H9 (cell line): ENCODE data around the gene KLK1. TPM values are rescaled to one million over a fixed set of nuclear protein-coding genes. Genes with fewer than 3 reads are reported as not detected.

Experiments
- DNase-seq: peaks from one replicate; pipeline ENCODE4 v3.0.0-alpha.2; 2017
- H2AFZ ChIP-seq: one replicate; pipeline ENCODE4 v1.6.1; 2013; ENCODE audit warnings: mild to moderate bottlenecking, low read length, control low read depth, moderate library complexity
- H2AK5ac ChIP-seq: 2 replicates; pipeline ENCODE4 v1.6.1; 2013; ENCODE audit warnings: low read length, control low read depth, mixed read lengths; ENCODE audit not compliant: insufficient read length
- H2BK120ac ChIP-seq: one replicate; pipeline ENCODE4 v1.6.1; 2013; ENCODE audit warnings: low read depth, mild to moderate bottlenecking, low read length, control low read depth, inconsistent platforms; ENCODE audit not compliant: poor library complexity, severe bottlenecking
- H2BK12ac ChIP-seq: 2 replicates; pipeline ENCODE4 v1.6.1; 2013; ENCODE audit warnings: low read length, control low read depth, mixed read lengths, low read depth; ENCODE audit not compliant: insufficient read length
- H2BK15ac ChIP-seq: 2 replicates; pipeline ENCODE4 v1.6.1; 2013; ENCODE audit warnings: low read depth, low read length, control low read depth
- H2BK20ac ChIP-seq: one replicate; pipeline ENCODE4 v1.6.1; 2013; ENCODE audit warnings: low read depth, mild to moderate bottlenecking, low read length, control low read depth, inconsistent platforms; ENCODE audit not compliant: poor library complexity, severe bottlenecking
- H2BK5ac ChIP-seq: 2 replicates; pipeline ENCODE4 v1.6.1; 2013; ENCODE audit warnings: low read length, control low read depth, mixed read lengths; ENCODE audit not compliant: insufficient read length
- H3K14ac ChIP-seq: 2 replicates; pipeline ENCODE4 v1.6.1; 2013; ENCODE audit warnings: low read length, control low read depth; ENCODE audit not compliant: insufficient read depth
- H3K18ac ChIP-seq: 2 replicates; pipeline ENCODE4 v1.6.1; 2013; ENCODE audit warnings: low read depth, mild to moderate bottlenecking, mixed read lengths, low read length, control low read depth; ENCODE audit not compliant: insufficient read length
- H3K23ac ChIP-seq: 2 replicates; pipeline ENCODE4 v1.6.1; 2013; ENCODE audit warnings: low read length, control low read depth, mixed read lengths, low read depth; ENCODE audit not compliant: insufficient read length
- H3K23me2 ChIP-seq: 2 replicates; pipeline ENCODE4 v1.6.1; 2013; ENCODE audit warnings: low read depth, mild to moderate bottlenecking, mixed read lengths, low read length, control low read depth; ENCODE audit not compliant: insufficient read length, poor library complexity, severe bottlenecking
- H3K27ac ChIP-seq: 2 replicates; pipeline ENCODE4 v1.5.1; 2013; ENCODE audit warnings: low read length, control low read depth, mixed read lengths, low read depth; ENCODE audit not compliant: insufficient read length
- H3K27me3 ChIP-seq: 2 replicates; pipeline ENCODE4 v1.6.1; 2013; ENCODE audit warnings: low read length, control low read depth, inconsistent platforms; ENCODE audit not compliant: insufficient read depth
- H3K4ac ChIP-seq: 2 replicates; pipeline ENCODE4 v1.6.1; 2013; ENCODE audit warnings: low read depth, mild to moderate bottlenecking, control low read depth, inconsistent platforms, low read length, moderate library complexity
- H3K4me1 ChIP-seq: 2 replicates; pipeline ENCODE4 v1.6.1; 2013; ENCODE audit warnings: low read length, control low read depth, inconsistent platforms; ENCODE audit not compliant: insufficient read depth
- H3K4me2 ChIP-seq: 2 replicates; pipeline ENCODE4 v1.6.1; 2013; ENCODE audit warnings: low read length, control low read depth, mixed read lengths; ENCODE audit not compliant: insufficient read length, insufficient read depth
- H3K56ac ChIP-seq: 2 replicates; pipeline ENCODE4 v1.6.1; 2013; ENCODE audit warnings: low read depth, mild to moderate bottlenecking, mixed read lengths, low read length, control low read depth; ENCODE audit not compliant: insufficient read length
- H3K79me1 ChIP-seq: 2 replicates; pipeline ENCODE4 v1.6.1; 2013; ENCODE audit warnings: low read depth, mild to moderate bottlenecking, moderate library complexity, low read length, control low read depth, inconsistent platforms; ENCODE audit not compliant: insufficient read depth, poor library complexity, severe bottlenecking
- H3K79me2 ChIP-seq: 2 replicates; pipeline ENCODE4 v1.6.1; 2013; ENCODE audit warnings: low read length, control low read depth, inconsistent platforms; ENCODE audit not compliant: insufficient read depth
- H3K9ac ChIP-seq: 2 replicates; pipeline ENCODE4 v1.6.1; 2013; ENCODE audit warnings: low read length, control low read depth, mixed read lengths; ENCODE audit not compliant: insufficient read length; ENCODE audit errors: extremely low read depth
- H3K9me3 ChIP-seq: one replicate; pipeline ENCODE4 v1.6.1; 2013; ENCODE audit warnings: low read depth, low read length, inconsistent platforms; ENCODE audit not compliant: control insufficient read depth
- H3T11ph ChIP-seq: one replicate; pipeline ENCODE4 v1.6.1; 2013; ENCODE audit warnings: mild to moderate bottlenecking, low read length, control low read depth, inconsistent platforms
- H4K20me1 ChIP-seq: one replicate; pipeline ENCODE4 v1.6.1; 2013; ENCODE audit not compliant: control insufficient read depth, insufficient read length, insufficient read depth
- H4K5ac ChIP-seq: 2 replicates; pipeline ENCODE4 v1.6.1; 2013; ENCODE audit warnings: low read depth, mild to moderate bottlenecking, mixed read lengths, low read length, control low read depth; ENCODE audit not compliant: insufficient read length
- H4K8ac ChIP-seq: replicated peaks from 2 replicates; pipeline ENCODE4 v1.6.1; 2013; ENCODE audit warnings: low read length, control low read depth, mixed read lengths, low read depth; ENCODE audit not compliant: insufficient read length
- H4K91ac ChIP-seq: 2 replicates; pipeline ENCODE4 v1.6.1; 2013; ENCODE audit warnings: low read depth, mild to moderate bottlenecking, moderate library complexity, mixed read lengths, low read length, control low read depth; ENCODE audit not compliant: insufficient read length
- H3K27ac Mint-ChIP-seq, 3 experiments: 2 replicates in 2 of 3; 3 replicates in 1 of 3; pipeline ENCODE4 v1.8.0; 2020 to 2021; ENCODE audit warnings: mixed read lengths in 3 of 3, mild to moderate bottlenecking in 1 of 3, moderate library complexity in 1 of 3
- H3K27me3 Mint-ChIP-seq: 2 replicates; pipeline ENCODE4 v1.8.0; 2021; ENCODE audit warnings: low read depth, mild to moderate bottlenecking, moderate library complexity, mixed read lengths
- H3K36me3 Mint-ChIP-seq, 3 experiments: 2 replicates in 2 of 3; 3 replicates in 1 of 3; pipeline ENCODE4 v1.8.0; 2020 to 2021; ENCODE audit warnings: low read depth in 3 of 3, mixed read lengths in 3 of 3; ENCODE audit not compliant: insufficient read depth in 1 of 3
- H3K4me1 Mint-ChIP-seq, 2 experiments: 2 replicates each; pipeline ENCODE4 v1.8.0; 2020; ENCODE audit warnings: mixed read lengths in 2 of 2
- H3K4me3 Mint-ChIP-seq, 2 experiments: 2 replicates in 1 of 2; 3 replicates in 1 of 2; pipeline ENCODE4 v1.8.0; 2020 to 2021; ENCODE audit warnings: mild to moderate bottlenecking in 2 of 2, mixed read lengths in 2 of 2, moderate library complexity in 1 of 2
- H3K9me3 Mint-ChIP-seq, 2 experiments: 2 replicates in 1 of 2; 3 replicates in 1 of 2; pipeline ENCODE4 v1.8.0; 2020; ENCODE audit warnings: mild to moderate bottlenecking in 2 of 2, mixed read lengths in 2 of 2, moderate library complexity in 1 of 2
- WGBS: extraction: QIAGEN DNeasy Blood & Tissue Kit; methylation state at CpG from one replicate; pipeline ENCODE4 v1.1.7; 2013; ENCODE audit warnings: missing lambda C conversion rate, low lambda C conversion rate, mixed read lengths; ENCODE audit not compliant: insufficient read length; ENCODE audit errors: extremely low coverage; 5-methylcytosine and 5-hydroxymethylcytosine counted together
- total RNA-seq: library from RNA; stranded (reverse); gene quantifications from 2 replicates; pipeline ENCODE4 v1.2.1, GENCODE V29; 2021
- TF ChIP-seq, protein P1 (sequence below): fragments of 200-600 bp; sonication (generic); conservative IDR thresholded peaks from 3 replicates; pipeline ENCODE4 v1.8.0; 2021; ENCODE audit warnings: antibody characterized with exemption, mild to moderate bottlenecking

KLK1 gene
- total RNA-seq, 1 experiment from 2014 or later = 2.3 TPM

DNA sequence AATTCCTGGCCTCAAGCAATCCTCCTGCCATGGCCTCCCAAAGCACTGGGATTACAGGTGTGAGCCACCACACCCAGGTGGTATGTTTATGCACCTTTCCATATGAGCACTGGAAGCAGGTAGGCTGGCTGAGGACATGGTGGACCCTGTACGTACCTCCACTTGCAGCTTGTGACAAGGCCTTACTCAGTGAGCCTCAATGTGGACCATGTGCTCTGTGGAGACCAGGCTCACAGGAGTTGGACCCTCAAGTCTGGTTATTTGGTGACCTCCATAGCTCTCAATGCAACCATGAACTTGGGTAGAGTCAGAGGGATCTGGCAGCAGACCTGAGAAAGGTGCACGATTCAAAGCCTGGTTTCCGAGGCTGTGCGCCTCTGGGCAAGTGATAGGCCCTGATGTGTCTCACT, 27.9 kb downstream of the KLK1 start:
- DNase-seq = no peak
- Histone ChIP-seq H3K56ac (no peak overlapping the region), H4K8ac (no peak overlapping the region), H3K4me1 (no peaks in the 10 kb centered on the region), H3T11ph (no peak overlapping the region), H3K4me2 (no peak overlapping the region), H3K4ac (no peak overlapping the region), H4K20me1 (peaks cover 4% of the 10 kb centered on the region), H2BK20ac (no peak overlapping the region), H3K79me1 (peaks cover 2% of the 10 kb centered on the region), H3K23ac (no peak overlapping the region), H3K18ac (no peak overlapping the region), H2BK120ac (no peak overlapping the region), H3K9ac (no peak overlapping the region), H3K9me3 (no peaks in the 10 kb centered on the region), H3K27me3 (no peaks in the 10 kb centered on the region), H2AFZ (no peak overlapping the region), H4K5ac (peak overlapping the region; percentile 17), H3K27ac (peak overlapping the region; percentile 19), H3K79me2 (no peaks in the 10 kb centered on the region), H3K14ac (no peak overlapping the region; the same call in 1 of the 2 replicates), H2AK5ac (no peak overlapping the region), H3K23me2 (no peaks in the 10 kb centered on the region), H2BK15ac (no peak overlapping the region), H2BK12ac (no peak overlapping the region), H2BK5ac (no peak overlapping the region), H4K91ac (no peak overlapping the region)
- Mint-ChIP-seq H3K9me3 (no peaks in the 10 kb centered on the region), H3K4me1 (peaks cover 9 to 15% of the 10 kb centered on the region in 2 experiments), H3K4me3 (no peak overlapping the region), H3K27ac (peak overlapping the region; percentile 75 to 95 (median 76); a peak in 5 of 7 replicates), H3K27me3 (peaks cover 6% of the 10 kb centered on the region; the same call in 1 of the 2 replicates), H3K36me3 (peaks cover 18 to 53% (median 36%) of the 10 kb centered on the region in 3 experiments; a peak in 6 of 7 replicates)
- no CpG with 5 or more reads among the region's 4 CpGs for WGBS
- TF ChIP-seq, protein P1, sequence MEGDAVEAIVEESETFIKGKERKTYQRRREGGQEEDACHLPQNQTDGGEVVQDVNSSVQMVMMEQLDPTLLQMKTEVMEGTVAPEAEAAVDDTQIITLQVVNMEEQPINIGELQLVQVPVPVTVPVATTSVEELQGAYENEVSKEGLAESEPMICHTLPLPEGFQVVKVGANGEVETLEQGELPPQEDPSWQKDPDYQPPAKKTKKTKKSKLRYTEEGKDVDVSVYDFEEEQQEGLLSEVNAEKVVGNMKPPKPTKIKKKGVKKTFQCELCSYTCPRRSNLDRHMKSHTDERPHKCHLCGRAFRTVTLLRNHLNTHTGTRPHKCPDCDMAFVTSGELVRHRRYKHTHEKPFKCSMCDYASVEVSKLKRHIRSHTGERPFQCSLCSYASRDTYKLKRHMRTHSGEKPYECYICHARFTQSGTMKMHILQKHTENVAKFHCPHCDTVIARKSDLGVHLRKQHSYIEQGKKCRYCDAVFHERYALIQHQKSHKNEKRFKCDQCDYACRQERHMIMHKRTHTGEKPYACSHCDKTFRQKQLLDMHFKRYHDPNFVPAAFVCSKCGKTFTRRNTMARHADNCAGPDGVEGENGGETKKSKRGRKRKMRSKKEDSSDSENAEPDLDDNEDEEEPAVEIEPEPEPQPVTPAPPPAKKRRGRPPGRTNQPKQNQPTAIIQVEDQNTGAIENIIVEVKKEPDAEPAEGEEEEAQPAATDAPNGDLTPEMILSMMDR = no peak
